HG02981 (cell line): ENCODE results near the gene TBL1XR1.

ENCODE experiments used
- ATAC-seq: cut with Tn5 transposase; IDR thresholded peaks from one replicate; pipeline ENCODE4 v1.9.1; 2021; ENCODE audit warnings: mild to moderate bottlenecking, moderate library complexity; ENCODE audit not compliant: unreplicated experiment

TBL1XR1 gene

DNA sequence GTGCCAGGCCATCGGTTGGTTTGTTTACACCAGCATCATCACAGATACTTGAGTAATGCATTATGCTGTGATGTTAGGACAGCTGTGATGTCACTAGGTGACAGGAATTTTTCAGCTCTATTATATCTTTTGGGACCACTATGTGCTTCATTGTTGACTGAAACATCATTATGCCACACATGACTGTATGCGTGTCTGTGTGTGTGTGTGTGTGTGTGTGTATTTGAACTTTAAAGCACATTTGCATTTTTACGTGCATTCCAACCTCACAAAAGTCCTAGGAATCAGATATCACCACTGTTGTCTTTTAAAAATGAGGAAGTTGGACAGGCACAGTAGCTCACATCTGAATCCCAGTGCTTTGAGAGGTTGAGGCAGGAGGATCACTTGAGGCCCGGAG lies 223.0 kb downstream of the TBL1XR1 start:
- no peak for ATAC-seq

DNA sequence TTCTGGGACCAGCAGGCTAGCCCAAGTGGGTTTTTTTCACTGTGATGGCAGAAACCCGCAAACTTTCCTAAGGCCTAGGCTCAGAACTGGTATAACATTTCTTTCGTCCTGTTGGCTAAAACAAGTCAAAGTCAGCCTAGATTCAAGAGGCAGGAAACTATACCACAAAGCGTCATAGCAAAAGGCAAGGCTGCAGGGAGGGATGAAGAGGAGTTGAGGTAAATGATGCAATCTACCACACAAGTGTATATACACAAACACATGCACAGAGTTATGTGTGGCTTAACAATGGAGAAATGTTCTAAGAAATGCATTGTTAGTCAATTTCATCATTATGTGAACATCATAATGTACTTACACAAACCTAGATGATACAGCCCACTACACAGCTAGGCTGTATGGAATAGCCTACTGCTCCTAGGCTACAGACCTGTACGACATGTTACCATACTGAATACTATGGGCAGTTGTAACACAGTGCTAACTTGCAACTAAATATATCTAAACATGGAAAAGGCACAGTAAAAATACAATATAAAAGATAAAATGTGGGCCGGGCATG lies 225.6 kb downstream of the TBL1XR1 start:
- ATAC-seq: no peak

DNA sequence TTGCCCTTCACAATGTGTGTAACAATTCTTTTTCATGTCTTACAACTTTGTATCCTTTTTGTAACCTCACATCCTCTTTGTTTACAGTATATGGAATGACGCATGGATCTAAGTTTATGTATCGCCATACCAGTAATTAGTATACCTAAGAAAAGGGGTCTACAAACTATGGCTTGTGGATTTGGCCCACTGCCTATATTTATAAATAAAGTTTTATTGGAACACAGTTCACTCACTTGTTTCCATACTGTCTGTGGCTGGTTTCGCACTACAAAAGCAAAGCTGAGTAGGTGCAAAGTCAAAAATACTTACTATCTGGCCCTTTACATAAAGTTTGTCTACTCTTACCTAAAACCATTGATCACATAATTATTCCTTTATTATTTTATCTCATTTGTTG lies 226.5 kb downstream of the TBL1XR1 start:
- no peak for ATAC-seq

DNA sequence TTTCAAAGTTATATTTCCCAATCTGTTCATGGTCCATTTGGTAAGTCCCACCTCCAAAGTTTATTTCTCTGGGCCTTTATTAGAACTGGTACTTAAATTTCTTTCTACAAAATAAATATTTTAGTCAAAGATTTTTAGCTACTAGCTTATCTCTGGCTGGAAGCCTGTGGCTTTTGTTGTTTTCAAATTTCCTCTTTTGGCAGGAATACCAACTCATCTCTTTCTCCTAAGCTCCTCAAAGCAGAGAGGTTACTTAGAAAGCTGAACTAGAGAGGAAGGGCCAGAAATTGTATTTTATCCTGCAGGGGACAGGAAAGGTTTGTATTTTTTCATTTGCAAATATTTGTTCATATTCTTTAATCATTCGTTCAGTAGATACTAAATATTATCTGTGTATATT lies 227.8 kb downstream of the TBL1XR1 start:
- no peak for ATAC-seq
